ENCODE measurements around the gene SLAMF7. TPM values are rescaled to one million over a fixed set of nuclear protein-coding genes. Genes with fewer than 3 reads are reported as not detected.

SLAMF7 gene
- total RNA-seq, 1 donor from 2014 or later, result 60.1 TPM

DNA sequence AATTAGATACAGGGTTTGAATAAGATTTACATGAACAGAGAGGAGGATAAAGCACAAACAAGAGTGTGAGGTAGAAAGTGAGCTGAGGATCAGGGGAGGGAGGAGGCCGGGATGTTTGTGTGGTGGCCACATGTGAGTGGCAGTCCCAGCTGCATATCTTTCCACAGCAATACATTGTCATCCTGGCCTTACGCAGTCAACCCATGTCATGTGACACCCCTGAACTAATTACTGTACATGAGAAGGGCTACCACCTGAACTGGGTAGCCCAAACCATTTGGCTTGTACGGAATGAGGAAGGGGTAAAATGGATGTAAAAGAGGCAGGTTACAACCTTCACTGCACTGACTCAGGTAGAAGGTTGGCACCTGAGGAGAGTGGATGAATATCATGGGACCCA is 4.2 kb downstream of the SLAMF7 start:
- intact Hi-C loops (cut with micrococcal nuclease), result loop anchor here (5.0 kb wide), 1 partner anchor 54 kb away; the partner anchor contains the start of gene LY9

DNA sequence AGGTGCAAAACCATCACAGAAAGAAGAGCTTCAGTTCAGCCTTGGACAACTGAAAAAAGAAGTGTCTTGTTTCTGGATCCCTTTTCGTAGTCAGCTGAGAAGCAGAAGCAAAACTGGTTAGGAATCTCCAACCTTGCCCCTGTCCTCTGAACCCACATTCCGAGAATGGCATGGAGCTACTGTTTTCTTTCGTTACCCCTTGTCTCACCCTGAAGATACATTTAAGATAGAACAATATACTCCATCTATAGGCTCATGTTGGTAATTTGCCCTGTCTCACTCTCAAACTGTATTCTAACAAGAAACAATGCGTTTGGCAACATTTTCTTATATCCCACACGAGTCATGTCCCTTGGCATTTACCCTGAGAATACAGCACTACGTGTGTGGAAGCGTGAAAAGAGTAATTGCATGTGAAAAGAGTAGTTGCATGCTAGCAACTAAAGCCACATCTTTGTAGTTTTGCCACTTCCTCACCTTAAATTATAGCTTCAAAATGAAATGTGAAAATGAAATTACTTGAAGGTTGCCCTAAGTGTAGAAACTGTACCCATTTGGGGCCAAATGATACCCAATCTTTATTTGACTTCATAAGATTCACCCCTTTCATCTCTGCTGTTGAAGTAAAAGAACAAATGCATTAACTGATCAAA is 5.3 kb downstream of the SLAMF7 start:
- intact Hi-C loops (cut with micrococcal nuclease), result loop anchor here (1.0 to 5.0 kb wide), 6 partner anchors 10 to 646 kb away; partner anchors contain the start of genes IGSF8 and LY9

DNA sequence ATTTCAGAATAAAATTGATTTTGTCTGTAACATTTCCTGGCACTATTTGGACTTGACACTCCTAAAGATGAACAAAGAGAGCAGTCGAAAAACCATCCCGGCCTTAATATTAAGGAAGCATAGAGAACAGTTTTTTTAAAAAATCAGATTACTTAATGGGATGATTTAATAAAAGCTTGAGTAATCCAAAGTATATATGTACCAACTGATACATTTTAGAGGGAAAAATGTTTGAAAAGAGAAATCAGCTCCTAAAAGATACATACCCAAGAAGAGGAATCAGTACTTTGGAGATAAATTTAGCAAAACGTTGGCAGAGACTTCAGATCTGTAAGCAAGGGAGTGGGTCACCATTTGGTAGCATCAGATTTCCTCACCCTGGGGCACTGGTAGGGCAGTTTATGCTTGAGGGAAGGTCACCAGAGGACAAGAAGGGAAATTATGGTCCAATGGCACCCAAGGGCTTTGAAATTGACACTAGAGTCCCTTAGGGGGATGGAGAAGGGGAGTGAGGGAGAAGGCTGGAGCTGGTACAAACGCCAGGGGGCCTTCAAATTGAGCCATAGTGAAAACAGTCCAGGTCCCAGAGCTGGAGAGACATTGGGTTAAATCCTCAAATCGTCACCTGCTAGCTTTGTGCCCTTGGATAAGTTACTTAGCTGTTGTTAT is 5.9 kb downstream of the SLAMF7 start:
- intact Hi-C loops (cut with micrococcal nuclease), result loop anchor here (1.0 to 5.0 kb wide), 6 partner anchors 11 to 647 kb away; partner anchors contain the start of genes IGSF8 and LY9

DNA sequence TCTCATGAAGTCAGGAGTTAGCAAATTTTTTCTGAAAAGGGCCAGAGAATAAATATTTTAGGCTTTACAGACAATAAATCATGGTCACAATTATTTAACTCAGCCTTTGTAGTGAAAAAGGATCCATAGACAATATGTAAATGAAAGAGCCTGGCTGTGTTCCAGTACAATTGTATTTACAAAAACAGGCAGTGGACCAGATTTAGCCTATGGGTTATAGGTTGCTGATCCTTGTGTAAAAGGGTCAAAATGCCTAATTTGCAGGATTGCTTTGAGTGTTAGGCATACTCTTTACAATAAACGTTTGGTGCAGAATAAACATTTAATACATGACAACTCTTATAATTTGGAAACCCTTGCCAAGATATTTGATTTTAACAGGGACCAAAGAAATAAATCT is 6.5 kb downstream of the SLAMF7 start:
- intact Hi-C loops (cut with micrococcal nuclease), result loop anchor here (2.0 kb wide), 1 partner anchor 33 kb away; no protein-coding TSS in a partner anchor

DNA sequence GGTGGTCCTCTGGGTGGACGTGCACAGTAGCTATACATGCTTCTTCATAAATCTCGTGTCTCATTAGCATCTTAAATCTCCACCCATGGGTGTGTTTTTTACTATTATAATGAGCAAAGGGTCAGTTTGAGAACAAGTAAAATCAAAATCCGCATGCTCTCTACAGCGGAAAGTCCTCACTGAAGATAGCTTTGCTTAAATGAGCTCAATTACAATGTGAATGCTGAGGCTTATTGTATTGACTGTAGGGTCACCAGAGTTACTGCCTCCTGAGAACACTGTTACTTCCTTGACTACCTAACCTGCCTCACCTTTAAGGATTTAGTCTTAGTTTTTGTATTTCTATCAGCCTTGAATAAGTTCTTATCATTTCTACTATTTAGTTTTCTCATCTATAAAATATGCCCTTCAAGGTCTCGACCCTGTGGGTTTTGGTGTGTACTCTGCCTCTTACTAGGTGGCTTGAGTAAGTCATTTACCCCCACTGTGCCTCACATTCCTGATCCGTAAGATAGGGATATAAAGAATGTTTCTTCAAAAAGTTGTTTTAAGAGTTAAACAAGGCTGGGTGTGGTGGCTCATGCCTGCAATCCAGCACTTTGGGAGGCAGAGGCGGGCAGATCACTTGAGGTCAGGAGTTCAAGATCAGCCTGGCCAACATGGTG is 7.9 kb downstream of the SLAMF7 start:
- intact Hi-C loops (cut with micrococcal nuclease), result no loop called here

- intact Hi-C loops (cut with micrococcal nuclease), result no loop called here
These were observed 8.7 kb downstream of the SLAMF7 start for GRCh38 chr1:160747717-160748116.

DNA sequence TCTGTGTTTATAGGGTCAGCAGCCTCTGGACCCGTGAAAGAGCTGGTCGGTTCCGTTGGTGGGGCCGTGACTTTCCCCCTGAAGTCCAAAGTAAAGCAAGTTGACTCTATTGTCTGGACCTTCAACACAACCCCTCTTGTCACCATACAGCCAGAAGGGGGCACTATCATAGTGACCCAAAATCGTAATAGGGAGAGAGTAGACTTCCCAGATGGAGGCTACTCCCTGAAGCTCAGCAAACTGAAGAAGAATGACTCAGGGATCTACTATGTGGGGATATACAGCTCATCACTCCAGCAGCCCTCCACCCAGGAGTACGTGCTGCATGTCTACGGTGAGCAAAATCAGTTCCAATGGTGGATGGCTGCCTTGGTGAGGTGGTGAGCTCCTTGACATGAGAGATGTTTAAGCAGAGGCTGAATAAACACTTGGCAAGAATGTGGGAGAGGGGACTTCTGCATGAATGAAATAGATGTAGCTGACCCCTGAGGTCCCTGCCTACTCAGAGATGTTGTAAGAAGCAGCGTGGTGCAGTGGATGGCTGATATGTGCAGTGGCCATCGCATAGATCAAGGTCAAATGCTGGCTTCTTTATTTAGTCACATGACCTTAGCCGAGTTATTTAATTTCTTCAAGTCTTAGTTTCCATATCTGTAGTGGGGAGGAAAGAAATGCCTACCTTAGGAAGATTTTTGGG is 9.3 kb downstream of the SLAMF7 start:
- intact Hi-C loops (cut with micrococcal nuclease), result no loop called here

- intact Hi-C loops (cut with micrococcal nuclease), result no loop called here
These were observed 9.8 kb downstream of the SLAMF7 start for GRCh38 chr1:160748878-160749269.

- intact Hi-C loops (cut with micrococcal nuclease), result loop anchor here (1.0 to 2.0 kb wide), 2 partner anchors 8 to 16 kb away; no protein-coding TSS in a partner anchor
These were observed 11.6 kb downstream of the SLAMF7 start for GRCh38 chr1:160750608-160751007.

DNA sequence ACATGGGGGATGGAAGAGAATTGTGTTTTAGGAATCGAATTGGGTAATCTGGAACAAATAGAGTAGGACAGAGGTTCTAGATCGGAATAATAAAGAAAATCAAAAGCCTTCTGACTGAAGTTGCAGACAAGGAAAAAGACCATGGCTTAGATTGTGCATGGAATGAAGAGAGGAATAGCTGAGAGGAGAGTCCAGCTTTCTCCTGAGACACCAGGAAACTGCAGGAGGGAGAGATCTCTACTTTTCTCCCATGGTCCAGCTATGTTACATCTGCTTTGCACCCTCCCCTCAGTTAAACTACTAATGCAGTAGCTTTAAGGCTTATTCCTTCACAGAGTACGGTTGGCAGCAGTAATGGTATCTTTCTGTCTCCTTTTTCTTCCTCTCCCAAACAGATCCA is 13.4 kb downstream of the SLAMF7 start:
- intact Hi-C loops (cut with micrococcal nuclease), result no loop called here

- intact Hi-C loops (cut with micrococcal nuclease), result no loop called here
These were observed 13.9 kb downstream of the SLAMF7 start for GRCh38 chr1:160752924-160753323.

DNA sequence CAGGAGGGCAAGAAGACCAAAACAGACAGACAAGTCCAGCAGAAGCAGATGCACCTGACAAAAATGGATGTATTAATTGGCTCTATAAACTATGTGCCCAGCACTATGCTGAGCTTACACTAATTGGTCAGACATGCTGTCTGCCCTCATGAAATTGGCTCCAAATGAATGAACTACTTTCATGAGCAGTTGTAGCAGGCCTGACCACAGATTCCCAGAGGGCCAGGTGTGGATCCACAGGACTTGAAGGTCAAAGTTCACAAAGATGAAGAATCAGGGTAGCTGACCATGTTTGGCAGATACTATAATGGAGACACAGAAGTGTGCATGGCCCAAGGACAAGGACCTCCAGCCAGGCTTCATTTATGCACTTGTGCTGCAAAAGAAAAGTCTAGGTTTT is 14.5 kb downstream of the SLAMF7 start:
- intact Hi-C loops (cut with micrococcal nuclease), result no loop called here

GRCh38 chr1:160755461-160755860 is 16.4 kb downstream of the SLAMF7 start:
- intact Hi-C loops (cut with micrococcal nuclease), result no loop called here

- intact Hi-C loops (cut with micrococcal nuclease), result loop anchor here (1.0 to 2.0 kb wide), 3 partner anchors 11 to 45 kb away; partner anchors contain the start of gene CD48
These were observed 17.1 kb downstream of the SLAMF7 start for GRCh38 chr1:160755911-160756848.

DNA sequence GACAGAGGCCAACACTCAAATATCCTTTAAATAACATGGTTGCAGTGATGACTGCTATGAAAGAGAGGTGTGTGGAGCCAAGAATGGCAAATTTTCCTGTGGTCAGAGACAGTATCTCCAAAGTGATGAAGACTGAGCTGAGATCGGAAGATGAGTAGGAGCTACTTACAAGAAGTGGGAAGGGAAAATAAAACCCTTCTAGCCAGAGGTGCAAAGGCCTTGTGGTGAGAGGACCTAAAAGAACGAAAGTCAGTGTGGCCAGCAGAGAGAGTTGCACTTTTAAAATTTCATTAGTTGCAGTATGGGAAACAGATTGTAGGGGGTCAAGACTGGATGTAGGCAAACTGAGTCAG is 17.8 kb downstream of the SLAMF7 start:
- intact Hi-C loops (cut with micrococcal nuclease), result loop anchor here (1.0 to 2.0 kb wide), 3 partner anchors 10 to 46 kb away; partner anchors contain the start of gene CD48

DNA sequence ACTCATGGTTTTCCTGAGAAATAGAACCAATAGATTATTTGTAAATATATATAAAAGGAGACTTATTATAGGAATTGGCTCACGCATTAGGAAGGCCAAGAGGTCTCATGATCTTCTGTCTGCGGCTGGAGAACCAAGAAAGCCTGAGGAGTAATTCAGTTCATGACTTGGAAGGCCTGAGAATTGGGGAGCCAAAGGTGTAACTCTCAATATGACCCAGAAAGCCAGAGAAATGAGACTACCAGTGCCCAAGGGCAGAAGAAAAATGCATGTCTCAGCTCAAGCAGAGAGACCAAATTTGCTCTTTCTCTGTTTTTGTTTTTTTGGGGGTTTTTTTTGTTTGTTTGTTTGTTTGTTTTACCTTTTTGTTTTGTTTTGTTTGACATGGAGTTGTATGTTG is 19.5 kb downstream of the SLAMF7 start:
- intact Hi-C loops (cut with micrococcal nuclease), result no loop called here

DNA sequence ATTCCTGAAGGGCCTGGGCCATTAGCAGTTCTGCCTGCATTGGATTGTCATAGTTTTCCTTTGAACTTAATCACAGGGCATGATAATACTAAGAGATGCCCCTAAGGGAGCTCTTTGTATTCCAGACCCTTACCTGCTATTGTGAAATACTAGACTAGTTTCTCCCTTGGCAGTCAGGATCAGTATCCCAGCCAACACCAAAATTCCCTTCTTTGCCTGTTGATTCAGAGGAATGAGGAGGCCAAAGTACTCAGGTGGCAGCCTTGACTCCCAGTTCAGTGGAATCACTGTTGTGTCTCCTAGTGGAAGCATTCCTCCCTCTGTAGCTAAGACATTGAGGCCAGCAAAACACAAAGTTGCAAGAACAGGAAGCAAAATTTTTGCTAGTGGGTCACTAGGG is 20.7 kb downstream of the SLAMF7 start:
- intact Hi-C loops (cut with micrococcal nuclease), result no loop called here

- intact Hi-C loops (cut with micrococcal nuclease), result no loop called here
These were observed 22.0 kb downstream of the SLAMF7 start for GRCh38 chr1:160761046-160761445.

- intact Hi-C loops (cut with micrococcal nuclease), result no loop called here
These were observed 22.8 kb downstream of the SLAMF7 start for GRCh38 chr1:160761886-160762285.

- intact Hi-C loops (cut with micrococcal nuclease), result no loop called here
These were observed 24.9 kb downstream of the SLAMF7 start for GRCh38 chr1:160763993-160764392.

Data from T-helper 1 cell treated with Interleukin-12 subunit alpha and Interleukin-12 subunit beta and Interleukin-4 antibody, amounts not matched to agents 30 ng/mL and 1 ng/mL, for 36 hours (primary cell).